Testis (tissue), 3 donors: ENCODE results near the gene BMPR1B. TPM values are rescaled to one million over a fixed set of nuclear protein-coding genes. Genes with fewer than 3 reads are reported as not detected.

ENCODE experiments used
- DNase-seq: peaks from one replicate; pipeline ENCODE4 v3.0.0-alpha.2; 2019
- H3K27ac ChIP-seq, 2 donors: fragments of 200-600 bp; sonication (generic); one replicate each; pipeline ENCODE4 v1.5.1; 2019
- H3K27me3 ChIP-seq: fragments of 200-600 bp; sonication (generic); one replicate; pipeline ENCODE4 v1.5.1; 2019
- H3K36me3 ChIP-seq: fragments of 200-600 bp; sonication (generic); one replicate; pipeline ENCODE4 v1.5.1; 2017; ENCODE audit warnings: low read depth; ENCODE audit errors: missing control alignments
- H3K4me1 ChIP-seq: fragments of 200-600 bp; sonication (generic); one replicate; pipeline ENCODE4 v1.5.1; 2019
- H3K4me3 ChIP-seq, 2 donors: fragments of 200-600 bp; sonication (generic); one replicate each; pipeline ENCODE4 v1.5.1; 2017 to 2019
- H3K9me3 ChIP-seq: fragments of 200-600 bp; sonication (generic); one replicate; pipeline ENCODE4 v1.5.1; 2017
- POLR2A ChIP-seq: fragments of 450-650 bp; IDR thresholded peaks from one replicate; pipeline ENCODE4 v1.6.1; 2017; ENCODE audit warnings: antibody characterized with exemption, mild to moderate bottlenecking, moderate library complexity
- whole genome bisulfite sequencing, 2 donors: methylation state at CpG; one replicate each; pipeline ENCODE4 v1.1.5; 2018; 5-methylcytosine and 5-hydroxymethylcytosine counted together
- intact Hi-C: fragments of 100-400 bp; cut with DNase I; formaldehyde crosslinking; loops from one replicate; pipeline ENCODE4 v1.15.1; 2023; ENCODE audit warnings: low total_unique reads
- polyA plus RNA-seq: library from polyadenylated mRNA; stranded (reverse); fragments of 350-450 nt; fragmentation: Illumina TruSeq; extraction: RNeasy Lipid Tissue Mini Kit (QIAGEN cat#74804); gene quantifications from one replicate; pipeline ENCODE4 v1.2.3, GENCODE V29; 2014; ENCODE audit warnings: low read depth, low replicate concordance; ENCODE audit not compliant: insufficient read depth
- total RNA-seq, 2 donors: library from RNA; depleted of rRNA; stranded (reverse); fragments of >200 nt; gene quantifications; one replicate each; pipeline ENCODE4 v1.2.3, GENCODE V29; 2016
- TF ChIP-seq, protein P1 (sequence below), 3 experiments: fragments of 450-650 bp in 2 of 3; fragments of 200-600 bp in 1 of 3; sonication (generic) in 1 of 3; IDR thresholded peaks; one replicate each; pipeline ENCODE4 v1.5.1; 2016 to 2019; ENCODE audit warnings: antibody characterized with exemption in 3 of 3, mild to moderate bottlenecking in 2 of 3, moderate library complexity in 1 of 3

BMPR1B gene
- total and polyA plus RNA-seq, 3 donors from 2014 or later: 7.5 to 13.0 (median 9.1) TPM

DNA sequence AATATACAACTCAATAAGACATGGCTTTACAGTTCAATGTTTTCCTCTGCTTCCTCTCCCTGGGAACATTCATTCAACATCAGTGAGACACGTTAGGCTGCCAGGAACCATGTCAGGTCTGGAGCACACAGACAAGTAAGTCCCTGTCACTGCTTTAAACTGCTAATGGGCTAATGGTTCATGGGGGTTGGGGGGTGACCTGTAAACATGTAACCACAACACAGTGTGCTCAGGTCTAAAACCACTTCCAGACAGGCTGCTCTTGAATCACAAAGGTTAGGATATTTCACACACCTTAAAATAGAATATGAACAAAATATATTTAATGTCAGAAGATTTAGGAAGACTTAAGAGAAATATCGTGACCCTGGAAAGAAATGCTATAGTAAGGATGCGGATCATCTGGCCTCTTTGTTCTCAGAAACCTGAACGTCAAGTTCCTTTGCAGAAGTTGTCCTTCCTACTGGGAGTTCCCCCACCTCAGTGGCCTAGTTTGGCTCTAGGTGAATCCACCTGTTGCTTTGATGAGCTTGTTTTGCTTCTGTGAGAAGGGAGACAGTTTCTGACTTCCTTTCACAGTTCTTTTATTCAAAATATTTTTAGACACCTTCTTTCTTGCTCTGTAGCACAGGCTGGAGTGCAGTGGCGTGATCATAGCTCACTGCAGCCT, 431.1 kb downstream of the BMPR1B start:
- no peaks in the 10 kb centered on the region for H3K9me3 ChIP-seq
- no peaks in the 10 kb centered on the region for H3K36me3 ChIP-seq
- peaks cover 19% of the 10 kb centered on the region for H3K4me1 ChIP-seq
- 77 to 79% methylated on average over 5 of the region's 5 CpGs for WGBS, 2 donors
- intact Hi-C loops: no loop called here
- H3K27ac ChIP-seq: no peak overlapping the region
- TF ChIP-seq, protein P1, sequence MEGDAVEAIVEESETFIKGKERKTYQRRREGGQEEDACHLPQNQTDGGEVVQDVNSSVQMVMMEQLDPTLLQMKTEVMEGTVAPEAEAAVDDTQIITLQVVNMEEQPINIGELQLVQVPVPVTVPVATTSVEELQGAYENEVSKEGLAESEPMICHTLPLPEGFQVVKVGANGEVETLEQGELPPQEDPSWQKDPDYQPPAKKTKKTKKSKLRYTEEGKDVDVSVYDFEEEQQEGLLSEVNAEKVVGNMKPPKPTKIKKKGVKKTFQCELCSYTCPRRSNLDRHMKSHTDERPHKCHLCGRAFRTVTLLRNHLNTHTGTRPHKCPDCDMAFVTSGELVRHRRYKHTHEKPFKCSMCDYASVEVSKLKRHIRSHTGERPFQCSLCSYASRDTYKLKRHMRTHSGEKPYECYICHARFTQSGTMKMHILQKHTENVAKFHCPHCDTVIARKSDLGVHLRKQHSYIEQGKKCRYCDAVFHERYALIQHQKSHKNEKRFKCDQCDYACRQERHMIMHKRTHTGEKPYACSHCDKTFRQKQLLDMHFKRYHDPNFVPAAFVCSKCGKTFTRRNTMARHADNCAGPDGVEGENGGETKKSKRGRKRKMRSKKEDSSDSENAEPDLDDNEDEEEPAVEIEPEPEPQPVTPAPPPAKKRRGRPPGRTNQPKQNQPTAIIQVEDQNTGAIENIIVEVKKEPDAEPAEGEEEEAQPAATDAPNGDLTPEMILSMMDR (IDR thresholded peaks at IDR 0.05): no peak
- TF ChIP-seq POLR2A: no peak
- no peak overlapping the region for H3K4me3 ChIP-seq
- no peak for DNase-seq
- no peaks in the 10 kb centered on the region for H3K27me3 ChIP-seq

DNA sequence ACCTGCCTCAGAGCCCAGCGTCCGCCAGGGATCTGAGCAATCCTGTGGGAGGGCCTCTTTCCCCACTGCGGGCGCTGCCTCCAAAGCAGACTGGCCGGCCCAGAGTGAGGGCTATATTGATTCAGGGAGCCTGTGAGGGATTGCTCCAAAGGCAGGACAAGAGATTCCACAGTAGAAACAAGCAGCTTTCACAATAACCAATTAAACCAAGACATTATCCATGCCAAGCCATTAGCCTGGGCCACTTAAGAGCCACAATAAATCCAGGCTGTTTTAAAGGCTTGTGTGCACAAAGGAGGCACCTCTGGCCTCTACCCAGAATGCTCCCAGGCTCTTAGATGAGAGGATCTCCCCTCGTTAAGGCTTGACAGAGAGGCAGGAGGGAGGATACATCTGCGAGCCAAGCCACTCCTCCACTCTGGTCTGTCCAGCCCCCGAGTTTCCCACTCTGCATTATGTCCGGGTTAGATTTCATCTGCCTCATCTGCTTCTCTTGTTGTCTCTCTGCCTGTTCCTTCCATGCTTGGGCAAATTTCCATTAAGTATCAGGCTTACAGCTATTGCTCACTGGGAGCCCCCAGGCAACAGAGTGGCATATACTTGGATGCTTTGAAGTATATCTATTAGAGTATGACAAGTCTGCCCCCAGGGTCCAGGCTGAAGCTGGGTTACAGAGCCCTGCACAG, 433.1 kb downstream of the BMPR1B start:
- Histone ChIP-seq H3K4me1 (peaks cover 19% of the 10 kb centered on the region), H3K9me3 (no peaks in the 10 kb centered on the region), H3K27me3 (no peaks in the 10 kb centered on the region), H3K4me3 (no peak overlapping the region), H3K27ac (no peak overlapping the region), H3K36me3 (no peaks in the 10 kb centered on the region)
- intact Hi-C loops: no loop called here
- whole genome bisulfite sequencing, 2 donors: 44 to 53% methylated on average over 6 to 9 of the region's 9 CpGs
- DNase-seq: no peak
- TF ChIP-seq POLR2A: no peak
- TF ChIP-seq, protein P1 (IDR thresholded peaks at IDR 0.05): no peak

DNA sequence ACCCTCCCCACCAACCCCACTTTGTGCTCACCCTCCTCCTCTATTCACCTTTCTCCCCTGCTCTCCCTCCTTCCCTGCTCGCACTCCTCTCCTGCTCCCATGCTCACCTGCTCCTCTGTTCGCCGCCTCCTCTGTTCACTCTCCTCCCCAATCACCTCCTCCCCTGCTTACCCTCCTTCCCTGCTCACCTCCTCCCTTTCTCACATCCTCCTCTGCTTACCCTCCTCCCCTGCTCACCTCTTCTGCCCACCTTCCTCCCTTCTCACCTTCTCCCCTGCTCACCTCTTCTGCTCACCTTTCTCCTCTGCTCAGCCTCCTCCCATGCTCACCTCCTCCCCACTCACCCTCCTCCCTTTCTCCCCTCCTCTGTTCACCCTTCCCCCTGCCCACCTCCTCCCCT, 433.8 kb downstream of the BMPR1B start:
- 84 to 95% methylated on average over 3 of the region's 3 CpGs for WGBS, 2 donors
- Histone ChIP-seq H3K36me3 (no peaks in the 10 kb centered on the region), H3K27ac (no peak overlapping the region), H3K27me3 (no peaks in the 10 kb centered on the region), H3K9me3 (no peaks in the 10 kb centered on the region), H3K4me1 (peaks cover 19% of the 10 kb centered on the region), H3K4me3 (no peak overlapping the region)
- TF ChIP-seq, protein P1 (IDR thresholded peaks at IDR 0.05): no peak
- TF ChIP-seq POLR2A: no peak
- intact Hi-C loops: no loop called here
- no peak for DNase-seq

DNA sequence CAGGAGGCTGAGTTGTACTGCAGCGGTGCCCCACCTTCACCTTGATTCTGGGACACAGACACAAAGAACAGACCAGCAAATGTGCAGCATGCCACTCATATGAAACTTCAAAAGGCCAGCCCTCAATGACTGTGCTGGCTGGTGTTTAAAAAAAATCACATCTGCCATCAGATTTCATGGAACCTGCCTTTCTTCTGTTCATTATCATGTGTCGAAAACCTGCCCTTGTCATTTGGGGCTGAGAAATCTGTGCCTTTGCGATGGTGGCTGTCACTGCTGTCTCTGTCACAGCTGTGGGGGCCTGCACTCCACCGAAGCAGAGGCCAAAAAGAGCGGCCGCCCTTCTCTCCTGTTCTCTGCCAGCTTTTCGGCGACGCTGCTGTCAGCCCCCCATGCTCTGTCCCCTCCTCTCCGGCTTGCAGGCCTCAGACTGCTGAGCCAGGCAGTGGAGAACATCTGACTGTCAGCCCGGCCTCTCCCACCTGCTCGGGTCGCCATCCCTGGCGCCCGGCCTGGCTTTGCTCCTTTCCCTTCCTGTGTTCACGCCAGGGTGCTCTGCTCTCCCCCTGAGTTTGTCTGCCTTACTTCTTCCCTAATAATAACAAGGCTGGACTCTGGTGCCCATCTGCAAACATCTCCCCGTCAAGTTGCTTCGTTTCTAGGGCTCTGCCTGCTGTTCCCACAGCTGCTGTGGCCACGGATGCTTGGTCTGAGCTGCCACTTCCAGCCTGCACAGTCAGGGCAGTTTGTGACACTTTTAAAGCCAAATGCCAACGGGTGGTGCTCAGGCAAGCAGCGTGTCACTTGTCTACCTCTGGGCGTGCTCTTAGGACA, 435.9 kb downstream of the BMPR1B start:
- Histone ChIP-seq H3K27me3 (no peaks in the 10 kb centered on the region), H3K4me3 (no peak overlapping the region), H3K4me1 (peaks cover 11% of the 10 kb centered on the region), H3K36me3 (no peaks in the 10 kb centered on the region), H3K9me3 (no peaks in the 10 kb centered on the region), H3K27ac (no peak overlapping the region)
- DNase-seq: no peak
- no peak for TF ChIP-seq POLR2A
- TF ChIP-seq, protein P1 (IDR thresholded peaks at IDR 0.05): no peak
- intact Hi-C loops: no loop called here
- 77 to 80% methylated on average over 22 of the region's 22 CpGs for WGBS, 2 donors
